A673 (cell line): Measurements from ENCODE around the gene ADCYAP1.

ENCODE experiments used
- CTCF ChIP-seq: fragments of 300-800, 200-600 bp; sonication (generic); conservative IDR thresholded peaks from 2 replicates; pipeline ENCODE4 v1.5.1; 2017; ENCODE audit warnings: low read depth, mild to moderate bottlenecking, antibody characterized with exemption, low read length, moderate library complexity, mixed read lengths
- EZH2 ChIP-seq: fragments of 200-600 bp; sonication (generic); IDR thresholded peaks from 2 replicates; pipeline ENCODE4 v1.6.1; 2017; ENCODE audit warnings: borderline replicate concordance, low read depth, mild to moderate bottlenecking, mixed read lengths, antibody characterized with exemption, low read length; ENCODE audit not compliant: poor library complexity, severe bottlenecking

- no peak for TF ChIP-seq CTCF
- TF ChIP-seq EZH2 = no peak
These were observed 39.8 kb downstream of the ADCYAP1 start for GRCh38 chr18:944440-944839.
